CD4-positive, CD25-positive, alpha-beta regulatory T cell (primary cell): Measurements from ENCODE around the gene PERM1. TPM values are rescaled to one million over a fixed set of nuclear protein-coding genes. Genes with fewer than 3 reads are reported as not detected.
"Not testable (repeated sequence)": the region's sequence is repeated elsewhere in the genome, so short reads cannot be mapped to it uniquely, and the experiment has no call there.

Source experiments
- ATAC-seq, 2 donors: fragments of 150-1000 bp; cut with Tn5 transposase; one replicate each; pipeline ENCODE4 v1.10.0; 2021; ENCODE audit warnings: low read depth in 2 of 2, moderate number of reproducible peaks in 2 of 2, moderate library complexity in 1 of 2
- DNase-seq, 3 donors: peaks; one replicate each; pipeline versions ENCODE4 v3.0.0 to v3.0.0-alpha.2; 2012 to 2022; ENCODE audit warnings: mixed read lengths in 1 of 3
- H3K27ac ChIP-seq: one replicate; pipeline ENCODE4 v1.7.0; 2013; ENCODE audit warnings: mild to moderate bottlenecking, low read length; ENCODE audit not compliant: insufficient read depth, poor library complexity, severe bottlenecking
- H3K27me3 ChIP-seq: one replicate; pipeline ENCODE4 v1.7.0; 2013; ENCODE audit warnings: low read length; ENCODE audit not compliant: control insufficient read depth, insufficient read depth
- H3K36me3 ChIP-seq: one replicate; pipeline ENCODE4 v1.7.0; 2013; ENCODE audit warnings: mild to moderate bottlenecking, low read length, moderate library complexity; ENCODE audit not compliant: control insufficient read depth, insufficient read depth
- H3K4me1 ChIP-seq: 2 replicates; pipeline ENCODE4 v1.7.0; 2013; ENCODE audit warnings: mild to moderate bottlenecking, low read length; ENCODE audit not compliant: insufficient read depth, control insufficient read depth, poor library complexity, severe bottlenecking
- H3K4me3 ChIP-seq: one replicate; pipeline ENCODE4 v1.7.0; 2013; ENCODE audit warnings: low read depth, mild to moderate bottlenecking, low read length, moderate library complexity
- H3K9me3 ChIP-seq, 2 experiments: 1 replicate in 1 of 2; 2 replicates in 1 of 2; pipeline ENCODE4 v1.7.0; 2013; ENCODE audit warnings: low read length in 2 of 2, mild to moderate bottlenecking in 1 of 2, moderate library complexity in 1 of 2; ENCODE audit not compliant: control insufficient read depth in 2 of 2
- H3K27ac Mint-ChIP-seq, 3 donors: one replicate each; pipeline ENCODE4 v1.8.0; 2020 to 2022; ENCODE audit warnings: mild to moderate bottlenecking in 3 of 3, mixed read lengths in 3 of 3, moderate library complexity in 2 of 3
- H3K27me3 Mint-ChIP-seq: one replicate; pipeline ENCODE4 v1.8.0; 2022; ENCODE audit warnings: mild to moderate bottlenecking, mixed read lengths
- H3K36me3 Mint-ChIP-seq: one replicate; pipeline ENCODE4 v1.8.0; 2020; ENCODE audit warnings: mixed read lengths
- H3K4me1 Mint-ChIP-seq, 4 donors: one replicate each; pipeline ENCODE4 v1.8.0; 2020 to 2022; ENCODE audit warnings: mixed read lengths in 4 of 4, mild to moderate bottlenecking in 1 of 4
- H3K4me3 Mint-ChIP-seq, 4 donors: one replicate each; pipeline ENCODE4 v1.8.0; 2020 to 2022; ENCODE audit warnings: mild to moderate bottlenecking in 4 of 4, mixed read lengths in 4 of 4, moderate library complexity in 3 of 4
- H3K9me3 Mint-ChIP-seq, 7 donors: one replicate each; pipeline ENCODE4 v1.8.0; 2020 to 2022; ENCODE audit warnings: mixed read lengths in 7 of 7, mild to moderate bottlenecking in 3 of 7, moderate library complexity in 2 of 7
- polyA plus RNA-seq, 4 donors: library from polyadenylated mRNA; unstranded; fragments of 300-500 nt; fragmentation: Illumina TruSeq; gene quantifications; one replicate each; pipeline ENCODE4 v1.2.3, GENCODE V29; 2021
- total RNA-seq: library from RNA; stranded (reverse); gene quantifications from one replicate; pipeline ENCODE4 v1.2.3, GENCODE V29; 2022

PERM1 gene
- total and polyA plus RNA-seq, 5 donors from 2014 or later = not detected

GRCh38 chr1:997993-998744 lies 16.3 kb upstream of the PERM1 start:
- H3K27ac Mint-ChIP-seq = no peak overlapping the region
- H3K4me1 Mint-ChIP-seq = peaks cover 0 to 21% (median 4%) of the 10 kb centered on the region in 4 donors
- Histone ChIP-seq H3K27ac (no peak overlapping the region), H3K9me3 (no peaks in the 10 kb centered on the region), H3K27me3 (no peaks in the 10 kb centered on the region), H3K4me1 (peaks cover 38% of the 10 kb centered on the region), H3K36me3 (no peaks in the 10 kb centered on the region), H3K4me3 (no peak overlapping the region)
- DNase-seq (no peak), ATAC-seq (no peak)
- H3K4me3 Mint-ChIP-seq = peak overlapping the region in 1 of 4 donors; percentile 78
- H3K9me3 Mint-ChIP-seq = peaks cover 0 to 4% (median 0%) of the 10 kb centered on the region in 7 donors
- H3K36me3 Mint-ChIP-seq = no peaks in the 10 kb centered on the region
- H3K27me3 Mint-ChIP-seq = peaks cover 46% of the 10 kb centered on the region

- Histone ChIP-seq H3K9me3 (no peaks in the 10 kb centered on the region), H3K36me3 (no peaks in the 10 kb centered on the region), H3K4me3 (no peak overlapping the region), H3K27ac (no peak overlapping the region), H3K27me3 (no peaks in the 10 kb centered on the region), H3K4me1 (peaks cover 38% of the 10 kb centered on the region)
- H3K36me3 Mint-ChIP-seq = no peaks in the 10 kb centered on the region
- no peak overlapping the region for H3K4me3 Mint-ChIP-seq
- H3K9me3 Mint-ChIP-seq = peaks cover 0 to 4% (median 0%) of the 10 kb centered on the region in 7 donors
- peaks cover 0 to 22% (median 5%) of the 10 kb centered on the region in 4 donors for H3K4me1 Mint-ChIP-seq
- DNase-seq = no peak
- H3K27me3 Mint-ChIP-seq = peaks cover 41% of the 10 kb centered on the region
- H3K27ac Mint-ChIP-seq = no peak overlapping the region
- ATAC-seq = no peak
These were observed 15.8 kb upstream of the PERM1 start for GRCh38 chr1:997713-997992.

GRCh38 chr1:996851-997712 lies 15.2 kb upstream of the PERM1 start:
- Mint-ChIP-seq H3K36me3 (no peaks in the 10 kb centered on the region), H3K27me3 (peaks cover 37% of the 10 kb centered on the region), H3K27ac (no peak overlapping the region), H3K4me1 (peaks cover 0 to 25% (median 7%) of the 10 kb centered on the region in 4 donors), H3K9me3 (peaks cover 0 to 4% (median 0%) of the 10 kb centered on the region in 7 donors), H3K4me3 (peak overlapping the region in 1 of 4 donors; percentile 80)
- Histone ChIP-seq H3K4me3 (no peak overlapping the region), H3K4me1 (peaks cover 37% of the 10 kb centered on the region), H3K27ac (no peak overlapping the region), H3K27me3 (no peaks in the 10 kb centered on the region), H3K9me3 (no peaks in the 10 kb centered on the region), H3K36me3 (no peaks in the 10 kb centered on the region)
- DNase-seq = no peak
- ATAC-seq = no peak

- no peak for ATAC-seq
- H3K36me3 Mint-ChIP-seq = no peaks in the 10 kb centered on the region
- no peak for DNase-seq
- peak overlapping the region in 1 of 3 donors; percentile 67 for H3K27ac Mint-ChIP-seq
- peaks cover 0 to 25% (median 9%) of the 10 kb centered on the region in 4 donors for H3K4me1 Mint-ChIP-seq
- no peak overlapping the region for H3K4me3 ChIP-seq
- H3K9me3 ChIP-seq = no peaks in the 10 kb centered on the region
- H3K4me1 ChIP-seq = peaks cover 26% of the 10 kb centered on the region
- peak overlapping the region in 3 of 4 donors; percentile 41 to 71 (median 54) for H3K4me3 Mint-ChIP-seq
- no peaks in the 10 kb centered on the region for H3K27me3 ChIP-seq
- peaks cover 42% of the 10 kb centered on the region for H3K27me3 Mint-ChIP-seq
- H3K9me3 Mint-ChIP-seq = peaks cover 0 to 4% (median 1%) of the 10 kb centered on the region in 7 donors
- H3K36me3 ChIP-seq = no peaks in the 10 kb centered on the region
- no peak overlapping the region for H3K27ac ChIP-seq
These were observed 14.1 kb upstream of the PERM1 start for GRCh38 chr1:995665-996633.

- H3K36me3 ChIP-seq, H3K4me3 ChIP-seq, H3K9me3 ChIP-seq, ATAC-seq, DNase-seq, H3K4me3 Mint-ChIP-seq, H3K9me3 Mint-ChIP-seq, H3K36me3 Mint-ChIP-seq, H3K27me3 ChIP-seq, H3K27ac ChIP-seq, H3K27ac Mint-ChIP-seq: not testable (repeated sequence)
- peaks cover 12% of the 10 kb centered on the region for H3K4me1 ChIP-seq
- H3K4me1 Mint-ChIP-seq = peaks cover 0 to 20% (median 10%) of the 10 kb centered on the region in 4 donors
- H3K27me3 Mint-ChIP-seq = peaks cover 46% of the 10 kb centered on the region
These were observed 12.7 kb upstream of the PERM1 start for GRCh38 chr1:994546-994945.

- Mint-ChIP-seq H3K4me1 (peaks cover 0 to 19% (median 10%) of the 10 kb centered on the region in 4 donors), H3K9me3 (peaks cover 0 to 4% (median 1%) of the 10 kb centered on the region in 7 donors), H3K36me3 (no peaks in the 10 kb centered on the region), H3K27me3 (peaks cover 56% of the 10 kb centered on the region), H3K4me3 (no peak overlapping the region), H3K27ac (peak overlapping the region in 1 of 3 donors; percentile 9)
- no peak overlapping the region for H3K27ac ChIP-seq
- peaks cover 4% of the 10 kb centered on the region for H3K27me3 ChIP-seq
- DNase-seq (no peak), ATAC-seq (no peak)
- H3K36me3 ChIP-seq = no peaks in the 10 kb centered on the region
- peaks cover 3% of the 10 kb centered on the region for H3K4me1 ChIP-seq
- H3K4me3 ChIP-seq = no peak overlapping the region
- no peaks in the 10 kb centered on the region for H3K9me3 ChIP-seq
These were observed 11.6 kb upstream of the PERM1 start for GRCh38 chr1:993379-993995.

GRCh38 chr1:992362-992761 lies 10.5 kb upstream of the PERM1 start:
- Histone ChIP-seq H3K27ac (no peak overlapping the region), H3K4me1 (peaks cover 3% of the 10 kb centered on the region), H3K27me3 (peaks cover 4% of the 10 kb centered on the region), H3K4me3 (no peak overlapping the region), H3K36me3 (no peaks in the 10 kb centered on the region), H3K9me3 (no peaks in the 10 kb centered on the region)
- Mint-ChIP-seq H3K27me3 (peaks cover 66% of the 10 kb centered on the region), H3K4me1 (peaks cover 0 to 18% (median 10%) of the 10 kb centered on the region in 4 donors), H3K36me3 (no peaks in the 10 kb centered on the region), H3K27ac (no peak overlapping the region), H3K4me3 (no peak overlapping the region), H3K9me3 (peaks cover 0 to 4% (median 1%) of the 10 kb centered on the region in 7 donors)
- ATAC-seq = no peak
- DNase-seq = no peak
